ENCODE results near the gene ZBTB7C. TPM values are rescaled to one million over a fixed set of nuclear protein-coding genes. Genes with fewer than 3 reads are reported as not detected.

ZBTB7C gene
- total RNA-seq, 1 donor from 2014 or later, result 0.56 TPM

DNA sequence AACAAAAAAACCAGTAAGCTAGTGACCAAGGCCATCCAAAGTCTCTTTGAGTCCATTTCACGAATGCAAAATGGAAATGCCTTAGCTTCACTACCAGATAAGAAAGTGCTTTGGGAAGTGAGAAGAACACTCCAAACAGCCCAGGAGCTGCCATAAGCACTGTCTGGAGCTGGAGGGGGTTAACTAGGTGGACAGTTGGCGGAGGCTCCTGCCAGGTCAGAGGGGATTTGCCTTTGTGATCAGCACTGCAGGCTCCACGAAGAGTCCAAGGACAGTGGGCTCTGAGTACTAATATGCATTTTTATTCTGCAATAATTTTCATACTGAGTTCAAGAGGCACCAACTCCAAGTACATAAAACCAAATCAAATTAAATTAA, 245.5 kb downstream of the ZBTB7C start:
- no peak for DNase-seq
- H3K9me3 Mint-ChIP-seq, result no peaks in the 10 kb centered on the region

DNA sequence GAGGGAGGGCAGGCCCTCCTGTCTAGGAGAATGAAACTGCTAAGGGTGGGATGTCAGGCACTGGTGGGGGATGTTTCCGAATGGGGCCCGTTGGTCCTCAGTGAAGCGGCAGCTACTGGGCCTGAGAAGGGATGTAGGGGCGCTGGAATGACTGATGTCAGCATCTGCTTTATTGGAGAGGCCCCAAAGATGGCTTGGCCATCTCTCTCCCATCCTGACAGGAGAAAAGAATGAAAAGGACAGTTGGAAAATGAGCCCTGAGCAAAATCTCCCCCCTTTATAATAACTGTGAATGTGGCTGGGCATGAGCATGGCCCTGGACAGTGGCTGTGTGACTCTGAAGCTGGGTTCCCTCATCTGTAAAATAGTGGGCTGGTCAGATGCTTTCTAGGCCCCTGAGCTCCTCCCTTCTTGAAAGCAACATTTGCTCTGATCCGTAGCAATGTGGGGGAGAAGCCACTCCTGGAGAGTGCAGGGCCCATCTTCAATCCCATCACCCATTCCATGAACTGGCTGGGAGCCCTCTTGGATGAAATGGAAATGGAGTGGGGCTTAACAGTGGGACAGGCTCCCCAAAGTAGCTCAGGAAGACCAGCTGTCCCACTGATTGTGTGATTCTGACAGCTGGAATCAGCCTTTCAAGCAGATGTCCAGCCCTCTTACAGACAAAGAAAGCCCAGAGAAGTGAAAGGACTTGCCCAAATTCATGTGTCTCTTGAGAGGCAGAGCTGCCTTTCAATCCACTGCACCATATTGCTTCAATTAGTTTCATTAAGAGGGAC, 246.0 kb downstream of the ZBTB7C start:
- Mint-ChIP-seq H3K4me1 (peaks cover 14% of the 10 kb centered on the region), H3K27me3 (peaks cover 34% of the 10 kb centered on the region), H3K36me3 (ENCODE audit: low read depth) (no peaks in the 10 kb centered on the region), H3K9me3 (no peaks in the 10 kb centered on the region), H3K27ac (no peak overlapping the region), H3K4me3 (no peak overlapping the region)
- intact Hi-C loops (cut with micrococcal nuclease), result loop anchor here (10.0 kb wide), 2 partner anchors 228 to 252 kb away; partner anchors contain the start of gene SMAD2
- no peak for DNase-seq

More for the DNA sequence above, 245.5 kb downstream of the ZBTB7C start:
- Mint-ChIP-seq H3K4me1 (peaks cover 14% of the 10 kb centered on the region), H3K27ac (no peak overlapping the region), H3K27me3 (peaks cover 30% of the 10 kb centered on the region), H3K36me3 (ENCODE audit: low read depth) (no peaks in the 10 kb centered on the region), H3K4me3 (no peak overlapping the region)
- intact Hi-C loops (cut with micrococcal nuclease), result loop anchor here (10.0 kb wide), 2 partner anchors 229 to 251 kb away; partner anchors contain the start of gene SMAD2

DNA sequence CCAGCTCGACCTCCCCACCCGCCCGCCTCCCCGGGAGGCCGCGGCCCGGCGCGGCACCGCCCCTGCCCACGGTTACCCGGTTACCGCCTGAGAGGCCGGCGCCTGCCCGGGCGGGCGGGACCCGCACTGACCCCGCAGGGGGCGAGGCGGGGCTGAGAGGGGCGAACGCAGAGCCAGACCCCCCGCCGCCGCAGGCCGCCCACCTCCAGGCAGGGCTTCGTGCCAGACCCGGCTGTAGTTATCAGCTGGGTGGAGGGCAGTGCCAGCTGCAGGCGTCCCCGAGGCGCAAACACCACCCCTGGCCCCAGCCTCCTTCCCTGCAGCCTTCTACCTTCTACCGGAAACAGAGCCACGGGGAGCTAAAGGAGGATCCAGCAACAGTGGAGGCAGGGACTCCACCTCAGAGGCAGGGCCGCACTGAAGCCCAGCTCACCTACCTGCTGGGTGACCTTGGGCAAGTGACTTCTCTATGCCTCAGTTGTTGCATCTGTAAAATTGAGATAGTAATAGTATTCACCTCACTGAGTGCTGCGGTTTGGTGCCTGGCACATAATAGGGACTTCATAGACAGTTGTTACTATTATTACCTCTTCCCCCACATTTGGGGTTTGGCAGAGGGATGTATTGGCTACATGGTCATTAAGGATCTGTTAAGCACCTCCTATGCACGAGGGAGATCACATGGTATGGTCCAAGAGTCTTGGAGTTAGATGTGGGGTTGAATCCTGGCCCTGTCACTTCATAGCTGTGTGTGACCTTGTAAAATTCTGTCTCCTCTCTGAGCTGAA, 247.1 kb downstream of the ZBTB7C start:
- peak overlapping the region; percentile 37 for H3K27ac Mint-ChIP-seq
- peaks cover 12% of the 10 kb centered on the region for H3K4me1 Mint-ChIP-seq
- DNase-seq, result no peak
- H3K36me3 Mint-ChIP-seq (ENCODE audit: low read depth), result no peaks in the 10 kb centered on the region
- intact Hi-C loops (cut with micrococcal nuclease), result loop anchor here (1.0 to 10.0 kb wide), 3 partner anchors 37 to 253 kb away; partner anchors contain the start of gene SMAD2
- H3K9me3 Mint-ChIP-seq, result no peaks in the 10 kb centered on the region
- H3K4me3 Mint-ChIP-seq, result peak overlapping the region; percentile 75
- H3K27me3 Mint-ChIP-seq, result peaks cover 40% of the 10 kb centered on the region

DNA sequence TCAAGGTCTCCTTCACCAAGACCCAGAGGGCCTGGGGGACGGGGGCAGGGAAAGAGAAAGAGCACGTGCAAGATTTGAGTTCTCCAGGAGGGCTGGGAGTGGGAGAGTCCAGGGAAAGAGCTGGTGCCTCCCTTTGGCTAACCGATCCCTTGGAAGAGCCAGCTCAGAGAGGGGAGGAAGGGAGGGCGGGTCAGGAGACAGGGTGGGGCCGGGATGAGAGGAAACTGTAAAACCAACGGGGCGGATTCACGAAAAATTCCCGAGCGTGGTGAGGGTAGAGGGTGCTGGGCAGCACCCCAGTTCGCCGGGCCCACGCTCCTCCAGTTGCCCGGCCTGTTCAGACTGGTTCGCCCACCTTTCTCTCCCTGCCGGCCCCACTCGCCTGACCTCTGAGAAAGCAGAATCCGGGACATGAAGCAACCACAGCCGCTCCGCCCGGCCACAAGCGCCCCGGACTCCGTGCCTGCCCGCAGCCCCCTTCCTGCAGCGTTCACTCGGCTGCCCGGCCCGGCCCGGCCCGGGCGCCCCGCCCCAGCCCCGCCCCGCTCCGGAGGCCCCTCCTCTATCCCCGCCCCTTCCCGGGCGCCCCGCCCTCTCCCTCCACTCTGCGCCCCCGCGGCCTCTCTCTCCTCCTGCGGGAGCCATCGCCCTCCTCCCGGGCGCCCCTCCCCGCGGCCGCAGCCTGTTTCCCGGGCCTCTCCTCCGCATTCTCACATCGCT, 247.8 kb downstream of the ZBTB7C start:
- H3K36me3 Mint-ChIP-seq (ENCODE audit: low read depth), result no peaks in the 10 kb centered on the region
- H3K9me3 Mint-ChIP-seq, result no peaks in the 10 kb centered on the region
- H3K27me3 Mint-ChIP-seq, result peaks cover 45% of the 10 kb centered on the region
- H3K4me1 Mint-ChIP-seq, result peaks cover 8% of the 10 kb centered on the region
- peak overlapping the region; percentile 75 for H3K4me3 Mint-ChIP-seq
- peak; percentile 89 for DNase-seq
- peak overlapping the region; percentile 60 for H3K27ac Mint-ChIP-seq
- intact Hi-C loops (cut with micrococcal nuclease), result loop anchor here (1.0 to 10.0 kb wide), 3 partner anchors 36 to 253 kb away; partner anchors contain the start of gene SMAD2

DNA sequence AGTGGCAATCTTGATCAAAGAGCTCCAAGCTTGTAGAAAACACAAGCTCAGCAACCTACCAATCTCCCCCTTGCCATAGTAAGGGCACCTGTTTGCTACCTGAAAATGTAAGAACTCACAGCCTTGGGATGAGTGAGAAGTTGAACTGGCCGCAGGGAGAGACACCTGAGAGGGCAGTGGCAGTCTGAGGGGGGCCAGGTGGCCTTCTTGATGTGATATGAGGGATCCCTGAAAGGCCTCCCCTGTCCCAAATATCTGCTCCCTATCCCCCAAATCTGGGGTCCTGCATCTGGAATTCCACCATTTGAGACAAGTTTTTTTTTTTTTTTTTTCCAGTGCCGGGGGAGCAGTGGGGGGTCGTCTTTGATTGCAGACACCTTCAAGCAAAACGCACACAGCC, 248.6 kb downstream of the ZBTB7C start:
- Mint-ChIP-seq H3K4me3 (peak overlapping the region; percentile 75), H3K4me1 (peaks cover 8% of the 10 kb centered on the region), H3K36me3 (ENCODE audit: low read depth) (no peaks in the 10 kb centered on the region), H3K27me3 (peaks cover 48% of the 10 kb centered on the region), H3K9me3 (no peaks in the 10 kb centered on the region), H3K27ac (peak overlapping the region; percentile 20)
- intact Hi-C loops (cut with micrococcal nuclease), result loop anchor here (1.0 to 10.0 kb wide), 3 partner anchors 35 to 254 kb away; partner anchors contain the start of gene SMAD2
- no peak for DNase-seq

DNA sequence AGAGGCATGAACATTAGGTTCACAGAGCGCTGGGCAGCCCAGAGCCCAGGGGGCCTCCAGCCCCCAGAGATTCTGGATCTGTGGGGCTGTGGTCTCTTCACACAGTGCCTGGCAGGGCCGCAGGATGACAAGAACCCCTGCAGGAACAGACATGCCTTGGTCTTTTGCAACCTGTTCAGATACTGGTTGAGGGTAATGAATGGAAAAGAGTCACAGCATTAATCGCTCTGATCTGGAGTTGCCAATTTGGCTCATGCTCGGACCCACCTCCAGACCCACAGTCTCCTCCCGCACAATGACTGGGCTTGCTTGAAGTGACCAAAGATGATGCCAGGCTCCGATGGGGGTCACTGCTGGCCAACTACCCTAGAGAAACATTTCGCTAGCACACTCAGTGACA, 249.4 kb downstream of the ZBTB7C start:
- H3K36me3 Mint-ChIP-seq (ENCODE audit: low read depth), result no peaks in the 10 kb centered on the region

DNA sequence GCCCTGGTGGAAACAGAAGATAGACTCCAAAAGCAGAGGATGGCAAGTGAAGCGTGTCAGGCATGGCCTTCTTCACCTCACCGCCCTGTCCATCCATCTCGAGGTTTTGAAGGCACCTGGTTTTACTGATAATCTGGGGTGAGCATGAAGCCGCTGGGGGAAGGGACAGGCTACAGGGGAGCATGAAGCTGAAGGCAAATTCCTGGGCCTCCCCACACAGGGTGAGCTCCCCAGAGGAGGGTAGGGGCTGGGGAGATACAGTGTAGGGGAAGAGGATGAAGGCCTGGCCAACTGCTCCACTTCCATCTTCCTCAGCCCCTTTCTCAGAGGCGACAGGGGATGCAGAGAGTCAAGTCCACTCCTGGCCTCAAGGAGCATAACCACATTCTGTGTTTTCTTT, 250.5 kb downstream of the ZBTB7C start:
- intact Hi-C loops (cut with micrococcal nuclease), result no loop called here
- peaks cover 43% of the 10 kb centered on the region for H3K27me3 Mint-ChIP-seq
- H3K9me3 Mint-ChIP-seq, result no peaks in the 10 kb centered on the region

More for the DNA sequence above, 249.4 kb downstream of the ZBTB7C start:
- Mint-ChIP-seq H3K4me1 (peaks cover 1% of the 10 kb centered on the region), H3K4me3 (no peak overlapping the region), H3K9me3 (no peaks in the 10 kb centered on the region), H3K27ac (no peak overlapping the region), H3K27me3 (peaks cover 47% of the 10 kb centered on the region)
- intact Hi-C loops (cut with micrococcal nuclease), result loop anchor here (10.0 kb wide), 2 partner anchors 225 to 255 kb away; partner anchors contain the start of gene SMAD2
- DNase-seq, result no peak

DNA sequence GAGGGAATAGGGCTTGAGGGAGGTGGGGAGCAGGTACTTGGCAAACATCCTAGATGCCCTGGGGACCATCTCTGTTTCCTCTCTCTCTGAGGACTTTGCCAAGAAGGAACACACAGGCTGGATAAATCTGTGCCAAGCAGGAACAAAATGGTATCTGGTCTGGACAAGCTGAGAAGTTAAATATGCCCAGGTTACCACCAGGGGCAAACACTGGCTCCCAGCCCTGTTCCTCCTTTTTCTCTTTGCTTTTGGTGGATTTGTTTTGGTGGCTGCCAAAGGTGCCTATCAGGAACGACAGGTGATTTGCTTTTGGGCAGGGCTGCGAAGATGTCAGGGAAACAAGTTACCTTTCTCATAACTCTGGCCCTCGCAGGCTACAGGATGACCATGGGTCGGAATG, 251.2 kb downstream of the ZBTB7C start:
- no peaks in the 10 kb centered on the region for H3K36me3 Mint-ChIP-seq (ENCODE audit: low read depth)
- H3K4me3 Mint-ChIP-seq, result no peak overlapping the region
- H3K27me3 Mint-ChIP-seq, result peaks cover 43% of the 10 kb centered on the region
- no peak overlapping the region for H3K27ac Mint-ChIP-seq
- DNase-seq, result no peak
- intact Hi-C loops (cut with micrococcal nuclease), result no loop called here
- no peaks in the 10 kb centered on the region for H3K4me1 Mint-ChIP-seq
- no peaks in the 10 kb centered on the region for H3K9me3 Mint-ChIP-seq

More for the DNA sequence above, 250.5 kb downstream of the ZBTB7C start:
- Mint-ChIP-seq H3K4me3 (no peak overlapping the region), H3K36me3 (ENCODE audit: low read depth) (no peaks in the 10 kb centered on the region), H3K27ac (no peak overlapping the region), H3K4me1 (no peaks in the 10 kb centered on the region)
- no peak for DNase-seq

DNA sequence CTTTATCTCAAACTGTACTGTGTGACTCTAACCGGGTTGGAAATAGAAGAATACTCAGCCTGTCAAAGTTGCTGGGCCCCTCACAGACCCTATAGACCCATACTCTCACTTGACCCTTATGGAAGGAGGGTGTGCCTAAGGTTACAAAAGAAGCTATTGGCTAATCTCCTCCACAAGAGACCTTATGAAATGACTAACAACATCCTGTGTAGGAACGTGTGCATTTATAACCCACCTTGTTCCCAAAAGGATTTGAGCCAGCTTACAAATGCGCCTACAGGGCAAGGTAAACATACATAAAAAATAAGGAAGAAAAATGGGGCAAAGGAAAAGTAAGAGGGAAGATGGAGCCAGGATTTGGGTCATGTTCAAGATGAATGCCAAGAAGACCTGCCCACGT, 253.3 kb downstream of the ZBTB7C start:
- Mint-ChIP-seq H3K4me3 (no peak overlapping the region), H3K9me3 (no peaks in the 10 kb centered on the region), H3K4me1 (no peaks in the 10 kb centered on the region), H3K36me3 (ENCODE audit: low read depth) (no peaks in the 10 kb centered on the region), H3K27ac (peak overlapping the region; percentile 42), H3K27me3 (peaks cover 42% of the 10 kb centered on the region)
- intact Hi-C loops (cut with micrococcal nuclease), result no loop called here
- no peak for DNase-seq

DNA sequence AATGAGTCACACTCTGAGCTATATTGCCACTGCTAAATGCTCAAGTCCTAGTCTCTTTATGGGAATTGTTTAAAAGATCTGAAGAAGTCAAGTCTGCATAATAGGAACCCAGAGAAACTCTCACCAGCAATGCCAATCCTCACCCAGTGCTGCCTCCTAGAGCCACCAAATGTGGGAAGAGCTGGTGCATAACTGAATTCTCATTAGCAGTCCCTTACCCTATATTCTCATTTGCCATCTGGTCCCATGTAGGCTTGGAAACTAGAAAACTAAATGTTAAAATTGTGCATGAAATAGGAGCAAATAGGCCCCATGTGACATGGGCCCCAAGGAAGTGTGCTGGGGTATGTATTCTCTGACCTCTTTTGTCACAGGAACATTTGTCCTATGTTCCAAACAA, 254.4 kb downstream of the ZBTB7C start:
- Mint-ChIP-seq H3K9me3 (no peaks in the 10 kb centered on the region), H3K4me1 (no peaks in the 10 kb centered on the region), H3K27ac (no peak overlapping the region), H3K4me3 (no peak overlapping the region), H3K27me3 (peaks cover 39% of the 10 kb centered on the region), H3K36me3 (ENCODE audit: low read depth) (no peaks in the 10 kb centered on the region)
- intact Hi-C loops (cut with micrococcal nuclease), result no loop called here
- no peak for DNase-seq

DNA sequence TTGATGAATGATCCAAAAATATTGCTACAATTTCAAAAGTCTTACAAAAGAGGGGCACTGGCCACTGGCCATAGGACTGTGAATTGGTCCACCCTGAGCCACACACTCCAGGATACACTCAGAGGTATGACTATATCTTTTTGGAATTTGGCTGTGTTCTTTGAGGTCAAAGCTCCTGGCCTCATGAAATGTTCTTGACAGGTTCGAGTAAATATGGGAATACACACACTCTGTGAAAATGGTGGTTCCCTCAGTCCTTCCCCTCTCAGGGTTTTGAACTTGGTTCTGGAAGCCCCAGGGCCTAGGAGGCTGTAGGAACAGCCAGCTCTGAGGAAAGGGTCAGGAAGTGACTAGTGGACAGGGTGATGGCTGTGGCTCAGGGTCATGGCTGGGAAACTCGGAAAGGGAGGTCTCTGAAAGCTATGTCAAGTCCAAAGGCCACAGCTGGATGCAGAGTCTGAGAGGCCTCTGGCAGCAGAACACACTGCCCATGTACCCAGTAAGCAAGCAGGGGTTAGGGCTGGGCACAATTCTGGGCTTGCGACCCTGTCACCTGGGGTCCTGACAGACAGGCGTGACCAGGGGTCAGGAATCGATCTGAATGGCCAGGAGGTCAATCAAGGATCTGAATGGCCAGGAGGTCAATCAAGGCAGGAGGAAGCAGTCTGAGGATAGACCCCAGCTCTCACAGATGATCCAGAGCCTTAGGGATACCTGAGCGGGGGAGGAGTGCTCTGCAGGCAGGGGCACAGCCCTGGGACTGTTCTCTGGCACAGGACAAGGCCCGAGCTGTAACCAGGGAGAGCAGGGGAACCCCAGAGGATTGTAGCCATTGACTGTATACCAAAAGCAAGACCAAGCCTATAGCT, 255.3 kb downstream of the ZBTB7C start:
- Mint-ChIP-seq H3K27me3 (peaks cover 41% of the 10 kb centered on the region), H3K36me3 (ENCODE audit: low read depth) (no peaks in the 10 kb centered on the region), H3K27ac (no peak overlapping the region), H3K4me3 (no peak overlapping the region), H3K4me1 (no peaks in the 10 kb centered on the region), H3K9me3 (no peaks in the 10 kb centered on the region)
- intact Hi-C loops (cut with micrococcal nuclease), result no loop called here
- no peak for DNase-seq

DNA sequence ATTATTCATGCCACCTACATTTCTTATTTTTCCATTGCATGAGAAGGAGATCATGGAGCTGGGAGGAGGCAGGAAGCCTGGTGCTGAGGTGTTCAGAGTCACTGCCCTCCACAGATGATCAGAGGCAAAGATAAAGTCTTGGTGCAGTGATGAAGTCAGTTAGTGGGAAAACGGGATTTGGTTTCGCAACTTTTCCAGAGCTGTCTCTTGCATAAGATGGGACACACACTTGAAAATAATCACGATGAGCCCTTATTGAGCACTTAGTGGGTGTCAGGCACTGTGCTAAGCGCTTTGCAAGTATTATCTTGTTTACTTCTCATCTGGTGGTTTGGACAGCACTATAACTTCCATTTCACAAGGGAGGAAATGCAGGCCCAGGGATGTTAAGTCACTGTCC, 256.6 kb downstream of the ZBTB7C start:
- Mint-ChIP-seq H3K27me3 (peaks cover 31% of the 10 kb centered on the region), H3K36me3 (ENCODE audit: low read depth) (no peaks in the 10 kb centered on the region), H3K9me3 (no peaks in the 10 kb centered on the region), H3K27ac (no peak overlapping the region), H3K4me3 (no peak overlapping the region), H3K4me1 (no peaks in the 10 kb centered on the region)
- intact Hi-C loops (cut with micrococcal nuclease), result no loop called here
- DNase-seq, result no peak

Data from activated CD4-positive, alpha-beta T cell treated with anti-CD3 and anti-CD28 coated beads, Interleukin-2, amount 10 ng/mL, durations not matched to agents 24 days and 14 days (primary cell).